Panc1 (cell line): Measurements from ENCODE around the gene EXPH5.

Experiments used
- POLR2AphosphoS5 ChIP-seq: IDR thresholded peaks from 2 replicates; pipeline ENCODE4 v1.6.1; 2012; ENCODE audit warnings: mild to moderate bottlenecking, low read depth, low read length, moderate library complexity
- SIN3A ChIP-seq: IDR thresholded peaks from 2 replicates; pipeline ENCODE4 v1.6.1; 2012; ENCODE audit warnings: low read depth, mild to moderate bottlenecking, low read length, moderate library complexity, borderline replicate concordance; ENCODE audit not compliant: insufficient read depth
- TCF7L2 ChIP-seq: IDR thresholded peaks from 2 replicates; pipeline ENCODE4 v1.6.1; 2011; ENCODE audit warnings: mild to moderate bottlenecking, low read depth, low read length, inconsistent platforms
- TF ChIP-seq, protein P1 (sequence below): fragments of 450-650 bp; IDR thresholded peaks from 2 replicates; pipeline ENCODE4 v1.5.1; 2017; ENCODE audit warnings: mild to moderate bottlenecking
- TF ChIP-seq, protein P2 (sequence below), 2 experiments: IDR thresholded peaks; 2 replicates each; pipeline ENCODE4 v1.6.1; 2011 to 2012; ENCODE audit warnings: low read depth in 2 of 2, control low read depth in 1 of 2, low read length in 1 of 2, mild to moderate bottlenecking in 1 of 2, moderate library complexity in 1 of 2; ENCODE audit not compliant: insufficient read depth in 1 of 2

DNA sequence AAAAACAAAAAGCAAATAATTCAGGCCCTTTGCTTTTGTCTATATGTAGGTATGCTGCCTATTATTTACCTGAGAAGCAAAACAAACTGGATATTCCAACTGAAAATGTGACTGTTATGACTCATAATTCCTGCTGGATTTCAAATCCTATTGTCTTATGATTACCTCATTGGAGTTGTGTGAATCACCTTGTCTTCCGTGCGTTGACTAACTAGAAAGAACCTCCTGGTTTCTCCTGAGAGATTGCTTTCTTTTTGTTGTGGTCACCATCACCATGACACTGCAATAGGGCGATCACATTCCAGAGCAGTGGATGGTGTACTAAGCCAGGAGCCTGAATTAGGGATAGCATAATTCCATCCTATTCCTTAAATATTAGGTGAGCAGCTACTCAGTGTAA, 23.0 kb upstream of the EXPH5 start:
- TF ChIP-seq, protein P1, sequence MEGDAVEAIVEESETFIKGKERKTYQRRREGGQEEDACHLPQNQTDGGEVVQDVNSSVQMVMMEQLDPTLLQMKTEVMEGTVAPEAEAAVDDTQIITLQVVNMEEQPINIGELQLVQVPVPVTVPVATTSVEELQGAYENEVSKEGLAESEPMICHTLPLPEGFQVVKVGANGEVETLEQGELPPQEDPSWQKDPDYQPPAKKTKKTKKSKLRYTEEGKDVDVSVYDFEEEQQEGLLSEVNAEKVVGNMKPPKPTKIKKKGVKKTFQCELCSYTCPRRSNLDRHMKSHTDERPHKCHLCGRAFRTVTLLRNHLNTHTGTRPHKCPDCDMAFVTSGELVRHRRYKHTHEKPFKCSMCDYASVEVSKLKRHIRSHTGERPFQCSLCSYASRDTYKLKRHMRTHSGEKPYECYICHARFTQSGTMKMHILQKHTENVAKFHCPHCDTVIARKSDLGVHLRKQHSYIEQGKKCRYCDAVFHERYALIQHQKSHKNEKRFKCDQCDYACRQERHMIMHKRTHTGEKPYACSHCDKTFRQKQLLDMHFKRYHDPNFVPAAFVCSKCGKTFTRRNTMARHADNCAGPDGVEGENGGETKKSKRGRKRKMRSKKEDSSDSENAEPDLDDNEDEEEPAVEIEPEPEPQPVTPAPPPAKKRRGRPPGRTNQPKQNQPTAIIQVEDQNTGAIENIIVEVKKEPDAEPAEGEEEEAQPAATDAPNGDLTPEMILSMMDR: no peak
- TF ChIP-seq, protein P2, sequence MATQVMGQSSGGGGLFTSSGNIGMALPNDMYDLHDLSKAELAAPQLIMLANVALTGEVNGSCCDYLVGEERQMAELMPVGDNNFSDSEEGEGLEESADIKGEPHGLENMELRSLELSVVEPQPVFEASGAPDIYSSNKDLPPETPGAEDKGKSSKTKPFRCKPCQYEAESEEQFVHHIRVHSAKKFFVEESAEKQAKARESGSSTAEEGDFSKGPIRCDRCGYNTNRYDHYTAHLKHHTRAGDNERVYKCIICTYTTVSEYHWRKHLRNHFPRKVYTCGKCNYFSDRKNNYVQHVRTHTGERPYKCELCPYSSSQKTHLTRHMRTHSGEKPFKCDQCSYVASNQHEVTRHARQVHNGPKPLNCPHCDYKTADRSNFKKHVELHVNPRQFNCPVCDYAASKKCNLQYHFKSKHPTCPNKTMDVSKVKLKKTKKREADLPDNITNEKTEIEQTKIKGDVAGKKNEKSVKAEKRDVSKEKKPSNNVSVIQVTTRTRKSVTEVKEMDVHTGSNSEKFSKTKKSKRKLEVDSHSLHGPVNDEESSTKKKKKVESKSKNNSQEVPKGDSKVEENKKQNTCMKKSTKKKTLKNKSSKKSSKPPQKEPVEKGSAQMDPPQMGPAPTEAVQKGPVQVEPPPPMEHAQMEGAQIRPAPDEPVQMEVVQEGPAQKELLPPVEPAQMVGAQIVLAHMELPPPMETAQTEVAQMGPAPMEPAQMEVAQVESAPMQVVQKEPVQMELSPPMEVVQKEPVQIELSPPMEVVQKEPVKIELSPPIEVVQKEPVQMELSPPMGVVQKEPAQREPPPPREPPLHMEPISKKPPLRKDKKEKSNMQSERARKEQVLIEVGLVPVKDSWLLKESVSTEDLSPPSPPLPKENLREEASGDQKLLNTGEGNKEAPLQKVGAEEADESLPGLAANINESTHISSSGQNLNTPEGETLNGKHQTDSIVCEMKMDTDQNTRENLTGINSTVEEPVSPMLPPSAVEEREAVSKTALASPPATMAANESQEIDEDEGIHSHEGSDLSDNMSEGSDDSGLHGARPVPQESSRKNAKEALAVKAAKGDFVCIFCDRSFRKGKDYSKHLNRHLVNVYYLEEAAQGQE (IDR thresholded peaks at IDR 0.05; ENCODE audit: insufficient read depth in 1 of 2, low read depth in 2 of 2, low read length in 1 of 2): no peak
- TF ChIP-seq SIN3A (no peak), POLR2AphosphoS5 (no peak), TCF7L2 (no peak)
